GM12878 (cell line): ENCODE data around the gene CHRM5. TPM values are rescaled to one million over a fixed set of nuclear protein-coding genes. Genes with fewer than 3 reads are reported as not detected.

ENCODE experiments used
- ATAC-seq: fragments of 200-7000 bp; cut with Tn5 transposase; 3 replicates; pipeline ENCODE4 v1.9.1; 2020; ENCODE audit warnings: mild to moderate bottlenecking, moderate library complexity
- BruUV-seq: library from RNA; stranded (reverse); fragments of 400-500 nt; replicated peaks from 2 replicates; lab custom pipeline; 2021; lab: Mats Ljungman, UMichigan
- CTCF ChIA-PET: fragments of 300-600 bp; sonication (Branson Sonifier 250); formaldehyde crosslinking; extraction: SDS; loops from one replicate; lab custom pipeline; 2021; ENCODE audit warnings: inconsistent platforms; lab: Yijun Ruan, JAX
- POLR2A ChIA-PET: fragments of 350-600 bp; formaldehyde crosslinking; extraction: SDS; loops from one replicate; lab custom pipeline; 2021; ENCODE audit warnings: inconsistent platforms; lab: Charles Lee
- RAD21 ChIA-PET: fragments of 300-600 bp; sonication (Branson Sonifier 250); formaldehyde crosslinking; loops from one replicate; lab custom pipeline; 2023; ENCODE audit warnings: antibody characterized with exemption; ENCODE audit not compliant: unreplicated experiment; lab: Charles Lee
- SMC1A ChIA-PET: fragments of 300-600 bp; sonication (Branson Sonifier 250); formaldehyde crosslinking; loops from one replicate; lab custom pipeline; 2023; ENCODE audit not compliant: unreplicated experiment, uncharacterized antibody; lab: Charles Lee
- DNase-seq: peaks from one replicate; pipeline ENCODE4 v3.0.0-alpha.2; 2011; ENCODE audit warnings: low read depth, low spot score
- FAIRE-seq: peaks from 3 replicates; lab custom pipeline; 2011; peaks lifted over from hg19 to GRCh38; lab: Jason Lieb, UNC
- H2AFZ ChIP-seq: 2 replicates; pipeline ENCODE4 v1.6.0; 2011; ENCODE audit warnings: low read depth, low read length, control low read depth; ENCODE audit not compliant: control insufficient read depth
- H3K27ac ChIP-seq: 2 replicates; pipeline ENCODE4 v1.5.1; 2011; ENCODE audit warnings: control low read depth; ENCODE audit not compliant: control insufficient read depth, insufficient read depth
- H3K27me3 ChIP-seq, 2 experiments: replicated peaks in 1 of 2; 2 replicates each; pipeline versions ENCODE4 v1.6.0 to v1.6.1; 2011; ENCODE audit warnings: low read length in 1 of 2; ENCODE audit not compliant: control insufficient read depth in 2 of 2, insufficient read depth in 2 of 2
- H3K36me3 ChIP-seq, 2 experiments: 2 replicates each; pipeline ENCODE4 v1.5.1; 2011; ENCODE audit warnings: low read length in 1 of 2; ENCODE audit not compliant: control insufficient read depth in 2 of 2, insufficient read depth in 2 of 2
- H3K4me1 ChIP-seq: 2 replicates; pipeline ENCODE4 v1.6.1; 2011; ENCODE audit warnings: mild to moderate bottlenecking, low read length, moderate library complexity, mixed read lengths; ENCODE audit not compliant: control insufficient read depth, insufficient read depth
- H3K4me2 ChIP-seq: 2 replicates; pipeline ENCODE4 v1.6.0; 2011; ENCODE audit warnings: control low read depth; ENCODE audit not compliant: control insufficient read depth, insufficient read depth
- H3K4me3 ChIP-seq: fragments of 200-600 bp; sonication (generic); 2 replicates; pipeline ENCODE4 v1.5.1; 2016
- H3K79me2 ChIP-seq: 2 replicates; pipeline ENCODE4 v1.6.0; 2011; ENCODE audit warnings: low read length; ENCODE audit not compliant: control insufficient read depth, insufficient read depth
- H3K9ac ChIP-seq: 2 replicates; pipeline ENCODE4 v1.8.0; 2011; ENCODE audit warnings: low read length, control low read depth, mixed read lengths; ENCODE audit not compliant: control insufficient read depth, insufficient read depth
- H3K9me3 ChIP-seq: replicated peaks from 3 replicates; pipeline ENCODE4 v1.5.1; 2011; ENCODE audit warnings: mild to moderate bottlenecking, low read length; ENCODE audit not compliant: control insufficient read depth, insufficient read depth
- H4K20me1 ChIP-seq: 2 replicates; pipeline ENCODE4 v1.6.0; 2011; ENCODE audit not compliant: control insufficient read depth, insufficient read depth
- ESRRA ChIP-seq: IDR thresholded peaks from 2 replicates; pipeline ENCODE4 v1.6.1; 2012; ENCODE audit warnings: mild to moderate bottlenecking, low read length, improper control_type of control experiment
- EZH2 ChIP-seq: IDR thresholded peaks from 2 replicates; pipeline ENCODE4 v1.6.1; 2012; ENCODE audit warnings: low read depth, mild to moderate bottlenecking, control low read depth, inconsistent platforms, low read length, borderline replicate concordance; ENCODE audit not compliant: control insufficient read depth
- FOS ChIP-seq: IDR thresholded peaks from 3 replicates; pipeline ENCODE4 v1.6.1; 2011; ENCODE audit warnings: borderline replicate concordance; ENCODE audit not compliant: insufficient read length; ENCODE audit errors: extremely low read depth
- PAX5 ChIP-seq: IDR thresholded peaks from 2 replicates; pipeline ENCODE4 v1.6.1; 2011; ENCODE audit warnings: low read depth, low read length, borderline replicate concordance
- POU2F2 ChIP-seq: IDR thresholded peaks from 3 replicates; pipeline ENCODE4 v1.6.1; 2011; ENCODE audit warnings: low read depth, mild to moderate bottlenecking, low read length, borderline replicate concordance
- RCOR1 ChIP-seq: conservative IDR thresholded peaks from 2 replicates; pipeline ENCODE4 v1.6.1; 2012; ENCODE audit warnings: low read depth, low read length, improper control_type of control experiment
- SMAD1 ChIP-seq: fragments of 450-650 bp; IDR thresholded peaks from 2 replicates; pipeline ENCODE4 v1.6.1; 2018; ENCODE audit warnings: mild to moderate bottlenecking, low read depth; ENCODE audit not compliant: partially characterized antibody
- YY1 ChIP-seq: IDR thresholded peaks from 2 replicates; pipeline ENCODE4 v1.6.1; 2011; ENCODE audit warnings: low read depth, mild to moderate bottlenecking, low read length
- ZNF384 ChIP-seq: IDR thresholded peaks from 2 replicates; pipeline ENCODE4 v1.6.1; 2012; ENCODE audit warnings: low read depth, mild to moderate bottlenecking, low read length, improper control_type of control experiment, borderline replicate concordance
- WGBS: methylation state at CpG from one replicate; pipeline ENCODE4 v1.1.6; 2016; ENCODE audit warnings: low lambda C conversion rate; ENCODE audit not compliant: insufficient replicate concordance, insufficient coverage; ENCODE audit errors: missing lambda C conversion rate; 5-methylcytosine and 5-hydroxymethylcytosine counted together
- in situ Hi-C: fragments of 300-500 bp; cut with MboI; formaldehyde crosslinking; loops from 9 replicates; pipeline ENCODE4 v1.14.3; 2018; ENCODE audit warnings: mixed read lengths
- intact Hi-C: fragments of 100-400 bp; cut with micrococcal nuclease; formaldehyde crosslinking; loops from one replicate; pipeline ENCODE4 v1.14.2; 2022; ENCODE audit not compliant: unreplicated experiment
- polyA plus RNA-seq, 11 experiments: library from polyadenylated mRNA; depleted of rRNA in 4 of 11; unstranded in 6 of 11; stranded (reverse) in 5 of 11; fragments of >200 nt; fragmentation: Nextera tagmentation in 4 of 11; fragmentation: Illumina TruSeq in 1 of 11; extraction: Ambion mirVana in 4 of 11; extraction: Trizol in 1 of 11; gene quantifications; 1 replicate in 1 of 11; 2 replicates in 10 of 11; pipeline versions ENCODE4 v1.2.1 to v1.2.3, GENCODE V29; 2011 to 2016; ENCODE audit warnings: inconsistent platforms in 2 of 11, missing spikeins in 2 of 11, low read depth in 1 of 11
- total RNA-seq, 4 experiments: library from RNA; depleted of rRNA in 3 of 4; stranded (reverse); fragments of >200 nt in 3 of 4; fragmentation: Illumina TruSeq in 1 of 4; extraction: Trizol in 1 of 4; gene quantifications; 2 replicates each; pipeline versions ENCODE4 v1.2.1 to v1.2.3, GENCODE V29; 2013 to 2021
- TF ChIP-seq, protein P1 (sequence below): IDR thresholded peaks from 2 replicates; pipeline ENCODE4 v1.6.1; 2011; ENCODE audit warnings: mild to moderate bottlenecking, low read depth, low read length, moderate library complexity; ENCODE audit not compliant: insufficient replicate concordance
- TF ChIP-seq, protein P2 (sequence below): fragments of 450-650 bp; IDR thresholded peaks from 2 replicates; pipeline ENCODE4 v1.6.1; 2017; ENCODE audit warnings: borderline replicate concordance
- TF ChIP-seq, protein P3 (sequence below): IDR thresholded peaks from 2 replicates; pipeline ENCODE4 v1.6.1; 2012; ENCODE audit warnings: low read depth, low read length, improper control_type of control experiment
- TF ChIP-seq, protein P4 (sequence below): fragments of 450-650 bp; conservative IDR thresholded peaks from 2 replicates; pipeline ENCODE4 v1.6.1; 2017; ENCODE audit warnings: mild to moderate bottlenecking, moderate library complexity

The CHRM5 gene
- total and polyA plus RNA-seq, 10 of the 15 experiments (the other 5 are each of a cell fraction or from before 2014, with no cell fraction given): 0.01 to 0.10 (median 0.04) TPM; not detected in 6

DNA sequence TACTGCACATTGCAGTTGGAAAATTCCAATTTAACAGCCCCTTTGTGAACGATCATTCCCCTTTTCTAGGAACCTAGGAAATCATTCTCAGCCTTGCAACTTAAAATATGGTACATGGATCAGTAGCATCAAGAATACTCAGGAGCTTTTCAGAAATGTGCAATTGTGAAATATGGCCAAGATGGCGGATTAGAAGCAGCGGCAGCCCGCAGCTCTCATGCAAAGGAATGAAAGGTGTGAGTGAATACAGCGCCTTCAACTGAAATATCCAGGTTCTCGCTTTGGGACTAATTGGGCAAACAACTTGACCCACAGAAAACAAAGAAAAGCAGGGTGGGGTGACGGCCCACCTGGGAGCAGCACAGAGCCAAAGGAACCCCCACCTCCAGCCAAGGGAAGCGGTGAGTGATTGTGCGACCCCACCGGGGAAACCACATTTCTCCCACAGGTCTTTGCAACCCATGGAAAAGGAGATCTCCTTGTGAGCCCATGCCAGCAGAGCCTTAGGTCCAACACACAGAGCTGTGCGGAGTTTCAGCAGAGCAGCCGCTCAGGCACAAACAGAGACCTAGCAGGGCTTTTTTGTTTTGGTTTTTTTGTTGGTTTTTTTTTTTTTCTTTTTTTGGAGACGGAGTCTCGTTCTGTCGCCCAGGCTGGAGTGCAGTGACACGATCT is 78.3 kb downstream of the CHRM5 start:
- ChIA-PET CTCF (no interaction called here), RAD21 (no interaction called here), POLR2A (no interaction called here), SMC1A (no interaction called here)
- Histone ChIP-seq H3K27me3 (no peaks in the 10 kb centered on the region), H3K9ac (no peak overlapping the region), H3K4me2 (no peak overlapping the region), H3K4me3 (no peak overlapping the region), H4K20me1 (no peaks in the 10 kb centered on the region), H3K79me2 (no peaks in the 10 kb centered on the region), H3K36me3 (no peaks in the 10 kb centered on the region), H3K4me1 (no peaks in the 10 kb centered on the region), H3K9me3 (no peaks in the 10 kb centered on the region; the same call in 1 of the 3 replicates), H2AFZ (no peak overlapping the region), H3K27ac (no peak overlapping the region)
- DNase-seq (no peak), FAIRE-seq (no peak), ATAC-seq (no peak)
- WGBS: 71% methylated on average over 12 of the region's 16 CpGs
- TF ChIP-seq SMAD1 (no peak), FOS (no peak), PAX5 (no peak), RCOR1 (no peak), YY1 (no peak), ESRRA (no peak), POU2F2 (no peak), EZH2 (no peak), ZNF384 (no peak)
- TF ChIP-seq, protein P1, sequence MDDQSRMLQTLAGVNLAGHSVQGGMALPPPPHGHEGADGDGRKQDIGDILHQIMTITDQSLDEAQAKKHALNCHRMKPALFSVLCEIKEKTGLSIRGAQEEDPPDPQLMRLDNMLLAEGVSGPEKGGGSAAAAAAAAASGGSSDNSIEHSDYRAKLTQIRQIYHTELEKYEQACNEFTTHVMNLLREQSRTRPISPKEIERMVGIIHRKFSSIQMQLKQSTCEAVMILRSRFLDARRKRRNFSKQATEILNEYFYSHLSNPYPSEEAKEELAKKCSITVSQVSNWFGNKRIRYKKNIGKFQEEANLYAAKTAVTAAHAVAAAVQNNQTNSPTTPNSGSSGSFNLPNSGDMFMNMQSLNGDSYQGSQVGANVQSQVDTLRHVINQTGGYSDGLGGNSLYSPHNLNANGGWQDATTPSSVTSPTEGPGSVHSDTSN: no peak
- TF ChIP-seq, protein P2, sequence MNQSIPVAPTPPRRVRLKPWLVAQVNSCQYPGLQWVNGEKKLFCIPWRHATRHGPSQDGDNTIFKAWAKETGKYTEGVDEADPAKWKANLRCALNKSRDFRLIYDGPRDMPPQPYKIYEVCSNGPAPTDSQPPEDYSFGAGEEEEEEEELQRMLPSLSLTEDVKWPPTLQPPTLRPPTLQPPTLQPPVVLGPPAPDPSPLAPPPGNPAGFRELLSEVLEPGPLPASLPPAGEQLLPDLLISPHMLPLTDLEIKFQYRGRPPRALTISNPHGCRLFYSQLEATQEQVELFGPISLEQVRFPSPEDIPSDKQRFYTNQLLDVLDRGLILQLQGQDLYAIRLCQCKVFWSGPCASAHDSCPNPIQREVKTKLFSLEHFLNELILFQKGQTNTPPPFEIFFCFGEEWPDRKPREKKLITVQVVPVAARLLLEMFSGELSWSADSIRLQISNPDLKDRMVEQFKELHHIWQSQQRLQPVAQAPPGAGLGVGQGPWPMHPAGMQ: no peak
- TF ChIP-seq, protein P3, sequence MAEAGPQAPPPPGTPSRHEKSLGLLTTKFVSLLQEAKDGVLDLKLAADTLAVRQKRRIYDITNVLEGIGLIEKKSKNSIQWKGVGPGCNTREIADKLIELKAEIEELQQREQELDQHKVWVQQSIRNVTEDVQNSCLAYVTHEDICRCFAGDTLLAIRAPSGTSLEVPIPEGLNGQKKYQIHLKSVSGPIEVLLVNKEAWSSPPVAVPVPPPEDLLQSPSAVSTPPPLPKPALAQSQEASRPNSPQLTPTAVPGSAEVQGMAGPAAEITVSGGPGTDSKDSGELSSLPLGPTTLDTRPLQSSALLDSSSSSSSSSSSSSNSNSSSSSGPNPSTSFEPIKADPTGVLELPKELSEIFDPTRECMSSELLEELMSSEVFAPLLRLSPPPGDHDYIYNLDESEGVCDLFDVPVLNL: no peak
- TF ChIP-seq, protein P4, sequence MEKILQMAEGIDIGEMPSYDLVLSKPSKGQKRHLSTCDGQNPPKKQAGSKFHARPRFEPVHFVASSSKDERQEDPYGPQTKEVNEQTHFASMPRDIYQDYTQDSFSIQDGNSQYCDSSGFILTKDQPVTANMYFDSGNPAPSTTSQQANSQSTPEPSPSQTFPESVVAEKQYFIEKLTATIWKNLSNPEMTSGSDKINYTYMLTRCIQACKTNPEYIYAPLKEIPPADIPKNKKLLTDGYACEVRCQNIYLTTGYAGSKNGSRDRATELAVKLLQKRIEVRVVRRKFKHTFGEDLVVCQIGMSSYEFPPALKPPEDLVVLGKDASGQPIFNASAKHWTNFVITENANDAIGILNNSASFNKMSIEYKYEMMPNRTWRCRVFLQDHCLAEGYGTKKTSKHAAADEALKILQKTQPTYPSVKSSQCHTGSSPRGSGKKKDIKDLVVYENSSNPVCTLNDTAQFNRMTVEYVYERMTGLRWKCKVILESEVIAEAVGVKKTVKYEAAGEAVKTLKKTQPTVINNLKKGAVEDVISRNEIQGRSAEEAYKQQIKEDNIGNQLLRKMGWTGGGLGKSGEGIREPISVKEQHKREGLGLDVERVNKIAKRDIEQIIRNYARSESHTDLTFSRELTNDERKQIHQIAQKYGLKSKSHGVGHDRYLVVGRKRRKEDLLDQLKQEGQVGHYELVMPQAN: no peak
- BruUV-seq: no TSS peak
- intact Hi-C loops (no loop called here), in situ Hi-C loops (no loop called here)
